Mesenchymal stem cell (in vitro differentiated cells and primary cell): ENCODE results near the gene RABL6.

Source experiments
- DNase-seq: peaks from one replicate; pipeline ENCODE4 v3.0.0-alpha.2; 2013
- H2AFZ ChIP-seq: one replicate; pipeline ENCODE4 v1.6.1; 2013; ENCODE audit warnings: low read depth, mild to moderate bottlenecking, control low read depth, inconsistent platforms, low read length, moderate library complexity
- H2AK5ac ChIP-seq: 2 replicates; pipeline ENCODE4 v1.6.1; 2013; ENCODE audit warnings: low read length, moderate library complexity, mild to moderate bottlenecking, inconsistent platforms; ENCODE audit not compliant: severe bottlenecking
- H2BK120ac ChIP-seq: one replicate; pipeline ENCODE4 v1.6.1; 2013; ENCODE audit warnings: low read depth, mild to moderate bottlenecking, inconsistent platforms, low read length, moderate library complexity
- H2BK12ac ChIP-seq, 2 experiments: one replicate each; pipeline ENCODE4 v1.6.1; 2013; ENCODE audit warnings: inconsistent platforms in 2 of 2, low read length in 2 of 2, mild to moderate bottlenecking in 2 of 2, moderate library complexity in 2 of 2, control low read depth in 1 of 2
- H2BK15ac ChIP-seq: one replicate; pipeline ENCODE4 v1.6.1; 2013; ENCODE audit warnings: mild to moderate bottlenecking, low read depth, inconsistent platforms; ENCODE audit not compliant: poor library complexity, severe bottlenecking
- H2BK5ac ChIP-seq: 2 replicates; pipeline ENCODE4 v1.6.1; 2013; ENCODE audit warnings: low read depth, mild to moderate bottlenecking, low read length, control low read depth, inconsistent platforms; ENCODE audit not compliant: poor library complexity, severe bottlenecking
- H3K14ac ChIP-seq, 2 experiments: one replicate each; pipeline ENCODE4 v1.6.1; 2013; ENCODE audit warnings: inconsistent platforms in 2 of 2, low read length in 2 of 2, control low read depth in 1 of 2, mild to moderate bottlenecking in 1 of 2, moderate library complexity in 1 of 2
- H3K18ac ChIP-seq, 2 experiments: one replicate each; pipeline ENCODE4 v1.6.1; 2013; ENCODE audit warnings: inconsistent platforms in 2 of 2, low read length in 2 of 2, control low read depth in 1 of 2, low read depth in 1 of 2, mild to moderate bottlenecking in 1 of 2
- H3K23ac ChIP-seq, 2 experiments: one replicate each; pipeline ENCODE4 v1.6.1; 2013; ENCODE audit warnings: inconsistent platforms in 2 of 2, low read length in 2 of 2, mild to moderate bottlenecking in 2 of 2, moderate library complexity in 2 of 2, control low read depth in 1 of 2
- H3K27ac ChIP-seq: 2 replicates; pipeline ENCODE4 v1.5.1; 2013; ENCODE audit warnings: mild to moderate bottlenecking, moderate library complexity, low read length, control low read depth, inconsistent platforms; ENCODE audit not compliant: poor library complexity, severe bottlenecking
- H3K27me3 ChIP-seq, 2 experiments: 2 replicates each; pipeline versions ENCODE4 v1.6.1 to v1.7.0; 2013; ENCODE audit warnings: low read length in 2 of 2, mild to moderate bottlenecking in 2 of 2, moderate library complexity in 2 of 2, control low read depth in 1 of 2, inconsistent platforms in 1 of 2; ENCODE audit not compliant: control insufficient read depth in 1 of 2, insufficient read depth in 1 of 2
- H3K36me3 ChIP-seq, 2 experiments: 2 replicates each; pipeline versions ENCODE4 v1.6.1 to v1.7.0; 2013; ENCODE audit warnings: low read length in 2 of 2, control low read depth in 1 of 2, inconsistent platforms in 1 of 2, low read depth in 1 of 2, mild to moderate bottlenecking in 1 of 2; ENCODE audit not compliant: insufficient read depth in 2 of 2, control insufficient read depth in 1 of 2
- H3K4ac ChIP-seq, 2 experiments: one replicate each; pipeline ENCODE4 v1.6.1; 2013; ENCODE audit warnings: inconsistent platforms in 2 of 2, low read length in 2 of 2, mild to moderate bottlenecking in 2 of 2, moderate library complexity in 2 of 2, control low read depth in 1 of 2, low read depth in 1 of 2
- H3K4me1 ChIP-seq: 2 replicates; pipeline ENCODE4 v1.6.1; 2013; ENCODE audit warnings: low read depth, low read length, control low read depth; ENCODE audit not compliant: control insufficient read depth, insufficient read depth
- H3K4me2 ChIP-seq: 2 replicates; pipeline ENCODE4 v1.6.1; 2013; ENCODE audit warnings: low read length, mild to moderate bottlenecking, inconsistent platforms; ENCODE audit not compliant: poor library complexity, severe bottlenecking
- H3K4me3 ChIP-seq, 2 experiments: 2 replicates each; pipeline versions ENCODE4 v1.5.1 to v1.7.0; 2013; ENCODE audit warnings: low read length in 2 of 2, mild to moderate bottlenecking in 2 of 2, control low read depth in 1 of 2, low read depth in 1 of 2; ENCODE audit not compliant: insufficient read depth in 1 of 2
- H3K79me1 ChIP-seq: replicated peaks from 2 replicates; pipeline ENCODE4 v1.6.1; 2013; ENCODE audit warnings: mild to moderate bottlenecking, control low read depth, low read length, inconsistent platforms; ENCODE audit not compliant: poor library complexity, severe bottlenecking
- H3K9ac ChIP-seq: 2 replicates; pipeline ENCODE4 v1.7.0; 2013; ENCODE audit warnings: mild to moderate bottlenecking, low read length, moderate library complexity
- H3K9me3 ChIP-seq: 2 replicates; pipeline ENCODE4 v1.7.0; 2013; ENCODE audit warnings: mild to moderate bottlenecking, low read length; ENCODE audit not compliant: control insufficient read depth
- H4K8ac ChIP-seq: one replicate; pipeline ENCODE4 v1.6.1; 2013; ENCODE audit warnings: inconsistent platforms, mild to moderate bottlenecking, low read length, moderate library complexity
- H4K91ac ChIP-seq: one replicate; pipeline ENCODE4 v1.6.1; 2013; ENCODE audit warnings: mild to moderate bottlenecking, low read length, inconsistent platforms
- WGBS: methylation state at CpG from one replicate; pipeline ENCODE4 v1.1.7; 2013; ENCODE audit warnings: mixed read lengths; 5-methylcytosine and 5-hydroxymethylcytosine counted together

RABL6 gene

DNA sequence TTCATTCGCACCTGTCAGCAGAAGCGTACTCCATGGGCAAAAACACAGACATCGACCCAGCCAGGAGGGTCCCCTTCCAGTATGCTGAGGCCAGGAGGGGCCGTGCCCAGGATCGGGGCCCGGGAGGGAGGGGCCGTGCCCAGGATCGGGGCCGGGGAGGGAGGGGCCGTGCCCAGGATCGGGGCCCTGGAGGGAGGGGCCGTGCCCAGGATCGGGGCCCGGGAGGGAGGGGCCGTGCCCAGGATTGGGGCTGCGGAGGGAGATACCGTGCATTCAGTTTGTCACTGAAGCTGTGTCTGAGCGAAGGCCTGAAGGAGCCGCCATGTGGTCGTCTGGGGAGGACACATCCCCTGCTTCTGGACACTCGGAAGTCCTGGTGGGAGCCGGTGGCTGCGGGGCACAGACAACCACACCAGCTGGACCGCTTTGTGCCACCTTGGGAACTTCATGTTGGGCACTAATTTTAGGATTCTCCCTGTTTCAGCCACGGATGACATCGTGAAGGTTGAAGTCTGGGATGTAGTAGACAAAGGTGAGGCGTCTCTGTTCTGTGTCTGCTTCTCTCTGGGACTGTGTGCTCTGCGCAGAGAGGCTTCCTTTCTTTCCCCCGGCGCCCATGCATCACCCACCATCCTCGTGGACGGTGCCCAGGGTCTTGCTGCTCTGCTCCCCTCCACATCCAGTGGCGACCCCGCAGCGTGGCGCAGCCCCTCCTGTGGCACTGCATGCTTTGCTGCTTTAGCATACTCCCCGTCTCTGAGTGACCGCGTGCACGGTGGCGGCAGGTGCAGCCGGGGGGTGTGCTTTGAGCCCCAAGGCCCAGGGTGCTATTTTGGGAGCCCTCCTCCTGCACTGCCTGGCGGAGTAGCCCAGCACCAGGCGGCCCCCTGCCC, 17.8 kb downstream of the RABL6 start:
- H3K9ac ChIP-seq, result no peak overlapping the region
- peaks cover 11% of the 10 kb centered on the region for H3K4me1 ChIP-seq
- H3K36me3 ChIP-seq, result peaks cover 60 to 93% of the 10 kb centered on the region in 2 experiments
- no peak overlapping the region for H3K4me3 ChIP-seq
- no peaks in the 10 kb centered on the region for H3K27me3 ChIP-seq
- DNase-seq, result no peak
- H3K27ac ChIP-seq, result no peak overlapping the region
- H3K79me1 ChIP-seq, result peaks cover 66% of the 10 kb centered on the region
- H3K4me2 ChIP-seq, result no peak overlapping the region
- no peak overlapping the region for H2BK120ac ChIP-seq
- no peak overlapping the region for H3K23ac ChIP-seq
- H2AK5ac ChIP-seq, result no peak overlapping the region
- H3K18ac ChIP-seq, result no peak overlapping the region
- WGBS, result 96% methylated on average over 44 of the region's 44 CpGs
- H2BK12ac ChIP-seq, result no peak overlapping the region
- no peak overlapping the region for H4K8ac ChIP-seq
- no peaks in the 10 kb centered on the region for H3K9me3 ChIP-seq
- no peak overlapping the region for H2BK5ac ChIP-seq
- H3K14ac ChIP-seq, result no peak overlapping the region
- H3K4ac ChIP-seq, result no peak overlapping the region
- no peak overlapping the region for H2AFZ ChIP-seq
- no peak overlapping the region for H4K91ac ChIP-seq
- H2BK15ac ChIP-seq, result no peak overlapping the region

DNA sequence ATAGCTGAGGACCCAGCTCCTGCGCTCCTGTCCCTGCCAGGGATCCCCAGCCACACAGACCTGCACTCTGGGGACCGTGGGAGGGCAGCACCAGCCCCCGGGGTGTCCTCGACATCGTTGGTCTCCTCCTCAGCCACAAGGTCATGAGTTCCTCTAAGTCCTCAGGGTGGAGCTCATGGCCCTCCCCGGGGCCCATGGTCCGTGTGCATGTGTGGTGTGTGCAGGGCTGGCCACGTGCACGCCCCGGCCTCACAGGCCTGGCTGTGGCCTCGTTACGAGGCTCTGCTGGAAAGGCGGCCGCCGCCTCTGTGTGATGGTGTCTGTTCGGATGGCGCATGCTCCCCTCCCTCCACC, 18.4 kb downstream of the RABL6 start:
- Histone ChIP-seq H3K18ac (no peak overlapping the region), H2BK15ac (no peak overlapping the region), H3K9ac (no peak overlapping the region), H3K36me3 (peaks cover 66 to 96% of the 10 kb centered on the region in 2 experiments), H4K91ac (no peak overlapping the region), H3K79me1 (peaks cover 64% of the 10 kb centered on the region), H2AFZ (no peak overlapping the region), H2BK120ac (no peak overlapping the region), H3K27me3 (no peaks in the 10 kb centered on the region), H3K27ac (no peak overlapping the region), H3K9me3 (no peaks in the 10 kb centered on the region), H3K14ac (no peak overlapping the region), H3K4me2 (no peak overlapping the region), H2BK5ac (no peak overlapping the region), H4K8ac (no peak overlapping the region), H3K4ac (no peak overlapping the region), H2BK12ac (no peak overlapping the region), H2AK5ac (no peak overlapping the region), H3K4me1 (peaks cover 9% of the 10 kb centered on the region), H3K23ac (no peak overlapping the region), H3K4me3 (no peak overlapping the region)
- WGBS, result 98% methylated on average over 17 of the region's 17 CpGs
- no peak for DNase-seq

DNA sequence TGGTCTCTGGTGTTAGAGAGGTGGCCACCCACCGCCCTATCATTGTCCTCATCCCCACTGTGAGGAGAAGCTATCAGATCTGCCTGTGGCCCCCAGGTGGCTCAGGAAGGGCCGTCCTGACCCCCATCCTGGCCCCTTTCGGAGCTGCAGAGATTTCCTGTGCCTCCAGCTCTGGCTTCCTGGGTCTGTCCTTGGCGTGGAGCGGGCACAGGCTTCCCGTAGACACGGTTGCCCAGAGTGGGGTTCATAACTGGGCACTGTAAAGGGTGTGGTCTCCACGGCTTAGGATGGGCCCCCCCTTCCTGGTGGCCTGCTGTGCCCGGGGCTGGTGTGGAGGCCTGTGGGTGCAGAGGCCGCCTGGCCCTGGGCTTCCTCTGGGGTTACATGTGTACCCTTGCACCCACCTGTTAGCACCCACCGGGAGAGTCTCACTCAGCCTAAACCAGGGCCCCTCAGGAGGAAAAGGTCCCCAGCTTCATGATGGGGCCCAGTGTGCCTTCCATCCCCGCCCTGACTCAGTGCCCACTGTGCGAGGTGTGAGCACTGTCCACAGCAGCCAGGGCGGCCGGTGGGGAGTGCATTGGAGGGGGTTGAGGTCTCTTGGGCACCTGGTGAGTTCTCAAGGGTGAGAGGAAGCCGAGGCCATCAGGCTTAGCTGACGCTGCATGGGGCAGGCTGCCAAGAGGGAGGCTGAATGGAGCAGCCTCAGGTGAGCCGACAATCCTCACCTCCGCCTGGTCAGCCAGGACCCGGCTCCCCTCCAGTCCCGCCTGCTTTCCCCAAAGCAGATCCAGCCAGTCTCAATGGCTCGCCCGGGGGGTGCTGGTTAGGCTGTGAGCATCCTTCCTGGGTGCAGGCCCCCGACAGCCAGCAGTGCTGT, 19.2 kb downstream of the RABL6 start:
- Histone ChIP-seq H2BK12ac (no peak overlapping the region), H2AK5ac (no peak overlapping the region), H3K9ac (no peak overlapping the region), H3K36me3 (peaks cover 72 to 96% of the 10 kb centered on the region in 2 experiments), H3K27me3 (no peaks in the 10 kb centered on the region), H2BK5ac (no peak overlapping the region), H3K27ac (no peak overlapping the region), H3K79me1 (peaks cover 65% of the 10 kb centered on the region), H3K9me3 (no peaks in the 10 kb centered on the region), H3K18ac (no peak overlapping the region), H3K23ac (no peak overlapping the region), H3K4me1 (peaks cover 4% of the 10 kb centered on the region), H2BK120ac (no peak overlapping the region), H4K8ac (no peak overlapping the region), H3K14ac (no peak overlapping the region), H2AFZ (no peak overlapping the region), H3K4me3 (no peak overlapping the region), H2BK15ac (no peak overlapping the region), H4K91ac (peak overlapping the region; percentile 15), H3K4ac (no peak overlapping the region), H3K4me2 (no peak overlapping the region)
- DNase-seq, result no peak
- whole genome bisulfite sequencing, result 97% methylated on average over 24 of the region's 24 CpGs
